Testis (tissue), 3 donors: ENCODE measurements around the gene UVRAG. TPM values are rescaled to one million over a fixed set of nuclear protein-coding genes. Genes with fewer than 3 reads are reported as not detected.

Experiments used
- DNase-seq: peaks from one replicate; pipeline ENCODE4 v3.0.0-alpha.2; 2019
- H3K27ac ChIP-seq, 2 donors: fragments of 200-600 bp; sonication (generic); one replicate each; pipeline ENCODE4 v1.5.1; 2019
- H3K27me3 ChIP-seq: fragments of 200-600 bp; sonication (generic); one replicate; pipeline ENCODE4 v1.5.1; 2019
- H3K36me3 ChIP-seq: fragments of 200-600 bp; sonication (generic); one replicate; pipeline ENCODE4 v1.5.1; 2017; ENCODE audit warnings: low read depth; ENCODE audit errors: missing control alignments
- H3K4me1 ChIP-seq: fragments of 200-600 bp; sonication (generic); one replicate; pipeline ENCODE4 v1.5.1; 2019
- H3K4me3 ChIP-seq, 2 donors: fragments of 200-600 bp; sonication (generic); one replicate each; pipeline ENCODE4 v1.5.1; 2017 to 2019
- H3K9me3 ChIP-seq: fragments of 200-600 bp; sonication (generic); one replicate; pipeline ENCODE4 v1.5.1; 2017
- CTCF ChIP-seq, 3 experiments: fragments of 450-650 bp in 2 of 3; fragments of 200-600 bp in 1 of 3; sonication (generic) in 1 of 3; IDR thresholded peaks; one replicate each; pipeline ENCODE4 v1.5.1; 2016 to 2019; ENCODE audit warnings: antibody characterized with exemption in 3 of 3, mild to moderate bottlenecking in 2 of 3, moderate library complexity in 1 of 3
- POLR2A ChIP-seq: fragments of 450-650 bp; IDR thresholded peaks from one replicate; pipeline ENCODE4 v1.6.1; 2017; ENCODE audit warnings: antibody characterized with exemption, mild to moderate bottlenecking, moderate library complexity
- WGBS, 2 donors: methylation state at CpG; one replicate each; pipeline ENCODE4 v1.1.5; 2018; 5-methylcytosine and 5-hydroxymethylcytosine counted together
- intact Hi-C: fragments of 100-400 bp; cut with DNase I; formaldehyde crosslinking; loops from one replicate; pipeline ENCODE4 v1.15.1; 2023; ENCODE audit warnings: low total_unique reads
- polyA plus RNA-seq: library from polyadenylated mRNA; stranded (reverse); fragments of 350-450 nt; fragmentation: Illumina TruSeq; extraction: RNeasy Lipid Tissue Mini Kit (QIAGEN cat#74804); gene quantifications from one replicate; pipeline ENCODE4 v1.2.3, GENCODE V29; 2014; ENCODE audit warnings: low read depth, low replicate concordance; ENCODE audit not compliant: insufficient read depth
- total RNA-seq, 2 donors: library from RNA; depleted of rRNA; stranded (reverse); fragments of >200 nt; gene quantifications; one replicate each; pipeline ENCODE4 v1.2.3, GENCODE V29; 2016

UVRAG gene
- total and polyA plus RNA-seq, 3 donors from 2014 or later = 10.8 to 22.4 (median 20.1) TPM

- WGBS, 2 donors = 90 to 100% methylated on average over 2 of the region's 2 CpGs
Measured at GRCh38 chr11:76139314-76139713, 324.3 kb downstream of the UVRAG start.

GRCh38 chr11:76140912-76141574 is 326.0 kb downstream of the UVRAG start:
- Histone ChIP-seq H3K4me3 (no peak overlapping the region), H3K27me3 (no peaks in the 10 kb centered on the region), H3K27ac (no peak overlapping the region), H3K9me3 (no peaks in the 10 kb centered on the region), H3K4me1 (no peaks in the 10 kb centered on the region), H3K36me3 (no peaks in the 10 kb centered on the region)
- DNase-seq = no peak
- intact Hi-C loops = no loop called here
- no peak for TF ChIP-seq POLR2A
- no peak for TF ChIP-seq CTCF (IDR thresholded peaks at IDR 0.05)
- whole genome bisulfite sequencing, 2 donors = 94% methylated on average over 22 of the region's 22 CpGs

More at GRCh38 chr11:76139314-76139713, 324.3 kb downstream of the UVRAG start:
- no peak for DNase-seq
- Histone ChIP-seq H3K27ac (no peak overlapping the region), H3K9me3 (no peaks in the 10 kb centered on the region), H3K4me3 (no peak overlapping the region), H3K36me3 (no peaks in the 10 kb centered on the region), H3K27me3 (no peaks in the 10 kb centered on the region), H3K4me1 (no peaks in the 10 kb centered on the region)
- intact Hi-C loops = no loop called here
- TF ChIP-seq CTCF (IDR thresholded peaks at IDR 0.05) (no peak), POLR2A (no peak)

- H3K4me3 ChIP-seq = no peak overlapping the region
- H3K9me3 ChIP-seq = no peaks in the 10 kb centered on the region
- 93 to 96% methylated on average over 12 of the region's 12 CpGs for WGBS, 2 donors
- TF ChIP-seq CTCF (IDR thresholded peaks at IDR 0.05) (no peak), POLR2A (no peak)
- intact Hi-C loops = no loop called here
- no peaks in the 10 kb centered on the region for H3K27me3 ChIP-seq
- no peaks in the 10 kb centered on the region for H3K4me1 ChIP-seq
- H3K27ac ChIP-seq = no peak overlapping the region
- DNase-seq = no peak
- no peaks in the 10 kb centered on the region for H3K36me3 ChIP-seq
Measured at GRCh38 chr11:76141901-76142588, 327.0 kb downstream of the UVRAG start.

GRCh38 chr11:76143274-76143673 is 328.3 kb downstream of the UVRAG start:
- WGBS, 2 donors = 91 to 92% methylated on average over 11 of the region's 11 CpGs
- Histone ChIP-seq H3K4me1 (no peaks in the 10 kb centered on the region), H3K4me3 (no peak overlapping the region), H3K27me3 (no peaks in the 10 kb centered on the region), H3K36me3 (no peaks in the 10 kb centered on the region), H3K27ac (no peak overlapping the region), H3K9me3 (no peaks in the 10 kb centered on the region)
- no peak for DNase-seq
- intact Hi-C loops = no loop called here
- TF ChIP-seq POLR2A (no peak), CTCF (IDR thresholded peaks at IDR 0.05) (no peak)
